ENCODE measurements around the gene SLIT3. TPM values are rescaled to one million over a fixed set of nuclear protein-coding genes. Genes with fewer than 3 reads are reported as not detected.

Gene SLIT3
- total RNA-seq, 1 experiment from 2014 or later, result not detected

- BruUV-seq (replicated peaks), result no TSS peak
- Histone ChIP-seq H3K79me2 (ENCODE audit: low read depth) (no peaks in the 10 kb centered on the region), H3K4me3 (no peak overlapping the region), H2AFZ (no peak overlapping the region), H3K27me3 (ENCODE audit: insufficient read depth, low read depth) (peaks cover 79% of the 10 kb centered on the region), H3K4me1 (replicated peaks; ENCODE audit: insufficient read depth) (no peaks in the 10 kb centered on the region), H3K9me3 (ENCODE audit: insufficient read depth, low read depth) (no peaks in the 10 kb centered on the region), H3K27ac (no peak overlapping the region), H3K9me2 (ENCODE audit: insufficient read depth) (no peaks in the 10 kb centered on the region), H3K36me3 (ENCODE audit: low read depth) (no peaks in the 10 kb centered on the region), H3F3A (ENCODE audit: insufficient read depth, low read depth) (no peaks in the 10 kb centered on the region), H4K20me1 (ENCODE audit: insufficient read depth) (no peaks in the 10 kb centered on the region), H3K4me2 (no peak overlapping the region)
- TF ChIP-seq CTCF (conservative IDR thresholded peaks at IDR 0.05) (no peak), EZH2 (IDR thresholded peaks at IDR 0.05; ENCODE audit: low read depth) (no peak)
- ChIA-PET CTCF (no interaction called here), POLR2A (ENCODE audit: unreplicated experiment) (no interaction called here)
- intact Hi-C loops (cut with micrococcal nuclease; ENCODE audit: unreplicated experiment), result no loop called here
- no peak for DNase-seq
Observed at GRCh38 chr5:169229342-169229892, 71.5 kb downstream of the SLIT3 start.

- no peak overlapping the region for H3K27ac ChIP-seq
- DNase-seq, result no peak
- H4K20me1 ChIP-seq (ENCODE audit: insufficient read depth), result no peaks in the 10 kb centered on the region
- no peaks in the 10 kb centered on the region for H3K36me3 ChIP-seq (ENCODE audit: low read depth)
- no peak overlapping the region for H3K4me3 ChIP-seq
- no TSS peak for BruUV-seq (replicated peaks)
- H2AFZ ChIP-seq, result no peak overlapping the region
- no peaks in the 10 kb centered on the region for H3K9me3 ChIP-seq (ENCODE audit: insufficient read depth, low read depth)
- H3K4me1 ChIP-seq (replicated peaks; ENCODE audit: insufficient read depth), result no peaks in the 10 kb centered on the region
- TF ChIP-seq CTCF (conservative IDR thresholded peaks at IDR 0.05) (no peak), EZH2 (IDR thresholded peaks at IDR 0.05; ENCODE audit: low read depth) (no peak)
- H3F3A ChIP-seq (ENCODE audit: insufficient read depth, low read depth), result no peaks in the 10 kb centered on the region
- no peak overlapping the region for H3K4me2 ChIP-seq
- H3K79me2 ChIP-seq (ENCODE audit: low read depth), result no peaks in the 10 kb centered on the region
- ChIA-PET POLR2A (ENCODE audit: unreplicated experiment) (no interaction called here), CTCF (no interaction called here)
- no peaks in the 10 kb centered on the region for H3K9me2 ChIP-seq (ENCODE audit: insufficient read depth)
- peaks cover 88% of the 10 kb centered on the region for H3K27me3 ChIP-seq (ENCODE audit: insufficient read depth, low read depth)
- intact Hi-C loops (cut with micrococcal nuclease; ENCODE audit: unreplicated experiment), result no loop called here
Observed at GRCh38 chr5:169226895-169227294, 74.0 kb downstream of the SLIT3 start.

- ChIA-PET POLR2A (ENCODE audit: unreplicated experiment) (no interaction called here), CTCF (no interaction called here)
- Histone ChIP-seq H3K27me3 (ENCODE audit: insufficient read depth, low read depth) (peaks cover 88% of the 10 kb centered on the region), H3K79me2 (ENCODE audit: low read depth) (no peaks in the 10 kb centered on the region), H4K20me1 (ENCODE audit: insufficient read depth) (no peaks in the 10 kb centered on the region), H3K4me1 (replicated peaks; ENCODE audit: insufficient read depth) (no peaks in the 10 kb centered on the region), H3K27ac (no peak overlapping the region), H3K4me2 (no peak overlapping the region), H2AFZ (no peak overlapping the region), H3K9me3 (ENCODE audit: insufficient read depth, low read depth) (no peaks in the 10 kb centered on the region), H3K36me3 (ENCODE audit: low read depth) (no peaks in the 10 kb centered on the region), H3K4me3 (no peak overlapping the region), H3F3A (ENCODE audit: insufficient read depth, low read depth) (no peaks in the 10 kb centered on the region), H3K9me2 (ENCODE audit: insufficient read depth) (no peaks in the 10 kb centered on the region)
- intact Hi-C loops (cut with micrococcal nuclease; ENCODE audit: unreplicated experiment), result no loop called here
- no peak for DNase-seq
- TF ChIP-seq EZH2 (IDR thresholded peaks at IDR 0.05; ENCODE audit: low read depth) (no peak), CTCF (conservative IDR thresholded peaks at IDR 0.05) (no peak)
- no TSS peak for BruUV-seq (replicated peaks)
Observed at GRCh38 chr5:169225830-169226356, 75.0 kb downstream of the SLIT3 start.

Data from PC-9 (cell line).